ENCODE measurements around the gene MYZAP. TPM values are rescaled to one million over a fixed set of nuclear protein-coding genes. Genes with fewer than 3 reads are reported as not detected.

The MYZAP gene
- total RNA-seq, 1 experiment from 2014 or later, result 0.63 TPM

- H4K91ac ChIP-seq (ENCODE audit: insufficient read length, low read depth, low read length), result no peak overlapping the region
- H3K23me2 ChIP-seq (ENCODE audit: insufficient read length, low read depth, low read length, poor library complexity, severe bottlenecking), result no peaks in the 10 kb centered on the region
- H3K14ac ChIP-seq (ENCODE audit: insufficient read depth, low read length), result no peak overlapping the region
- no peaks in the 10 kb centered on the region for H3K27me3 ChIP-seq (ENCODE audit: insufficient read depth, low read length)
- no peak overlapping the region for H4K5ac ChIP-seq (ENCODE audit: insufficient read length, low read depth, low read length)
- no peak overlapping the region for H2AK5ac ChIP-seq (ENCODE audit: insufficient read length, low read length)
- no peak overlapping the region for H3K18ac ChIP-seq (ENCODE audit: insufficient read length, low read depth, low read length)
- Mint-ChIP-seq H3K36me3 (ENCODE audit: insufficient read depth in 1 of 3, low read depth in 3 of 3) (no peaks in the 10 kb centered on the region), H3K4me3 (no peak overlapping the region), H3K4me1 (no peaks in the 10 kb centered on the region), H3K27me3 (ENCODE audit: low read depth) (peaks cover 12% of the 10 kb centered on the region), H3K9me3 (no peaks in the 10 kb centered on the region), H3K27ac (no peak overlapping the region)
- no peak overlapping the region for H2BK20ac ChIP-seq (ENCODE audit: low read depth, low read length, poor library complexity, severe bottlenecking)
- no peaks in the 10 kb centered on the region for H3K4me1 ChIP-seq (ENCODE audit: insufficient read depth, low read length)
- no peak overlapping the region for H3K4ac ChIP-seq (ENCODE audit: low read depth, low read length)
- no peak overlapping the region for H3K56ac ChIP-seq (ENCODE audit: insufficient read length, low read depth, low read length)
- no peak overlapping the region for H4K8ac ChIP-seq (replicated peaks; ENCODE audit: insufficient read length, low read depth, low read length)
- no peak for TF ChIP-seq CTCF (conservative IDR thresholded peaks at IDR 0.05)
- no CpG with 5 or more reads among the region's 1 CpG for WGBS (ENCODE audit: extremely low coverage, insufficient read length, low lambda C conversion rate)
- H3K79me1 ChIP-seq (ENCODE audit: insufficient read depth, low read depth, low read length, poor library complexity, severe bottlenecking), result no peaks in the 10 kb centered on the region
- no peak for DNase-seq
- H2BK120ac ChIP-seq (ENCODE audit: low read depth, low read length, poor library complexity, severe bottlenecking), result no peak overlapping the region
- H2BK5ac ChIP-seq (ENCODE audit: insufficient read length, low read length), result no peak overlapping the region
- H2BK12ac ChIP-seq (ENCODE audit: insufficient read length, low read depth, low read length), result no peak overlapping the region
- H3K9ac ChIP-seq (ENCODE audit: extremely low read depth, insufficient read length, low read length), result no peak overlapping the region
- H2AFZ ChIP-seq (ENCODE audit: low read length), result no peak overlapping the region
- no peaks in the 10 kb centered on the region for H3K9me3 ChIP-seq (ENCODE audit: control insufficient read depth, low read depth, low read length)
- H3K4me2 ChIP-seq (ENCODE audit: insufficient read depth, insufficient read length, low read length), result no peak overlapping the region
- H2BK15ac ChIP-seq (ENCODE audit: low read depth, low read length), result no peak overlapping the region
- H4K20me1 ChIP-seq (ENCODE audit: control insufficient read depth, insufficient read depth, insufficient read length), result no peaks in the 10 kb centered on the region
- no peaks in the 10 kb centered on the region for H3K79me2 ChIP-seq (ENCODE audit: insufficient read depth, low read length)
- no peak overlapping the region for H3T11ph ChIP-seq (ENCODE audit: low read length)
- H3K27ac ChIP-seq (ENCODE audit: insufficient read length, low read depth, low read length), result no peak overlapping the region
- no peak overlapping the region for H3K23ac ChIP-seq (ENCODE audit: insufficient read length, low read depth, low read length)
Measured at GRCh38 chr15:57694279-57694678, 102.6 kb downstream of the MYZAP start.
